GM18858 (cell line): Measurements from ENCODE around the gene FTSJ1.

Experiments
- ATAC-seq: cut with Tn5 transposase; IDR thresholded peaks from one replicate; pipeline ENCODE4 v1.9.1; 2021; ENCODE audit not compliant: unreplicated experiment

FTSJ1 gene

DNA sequence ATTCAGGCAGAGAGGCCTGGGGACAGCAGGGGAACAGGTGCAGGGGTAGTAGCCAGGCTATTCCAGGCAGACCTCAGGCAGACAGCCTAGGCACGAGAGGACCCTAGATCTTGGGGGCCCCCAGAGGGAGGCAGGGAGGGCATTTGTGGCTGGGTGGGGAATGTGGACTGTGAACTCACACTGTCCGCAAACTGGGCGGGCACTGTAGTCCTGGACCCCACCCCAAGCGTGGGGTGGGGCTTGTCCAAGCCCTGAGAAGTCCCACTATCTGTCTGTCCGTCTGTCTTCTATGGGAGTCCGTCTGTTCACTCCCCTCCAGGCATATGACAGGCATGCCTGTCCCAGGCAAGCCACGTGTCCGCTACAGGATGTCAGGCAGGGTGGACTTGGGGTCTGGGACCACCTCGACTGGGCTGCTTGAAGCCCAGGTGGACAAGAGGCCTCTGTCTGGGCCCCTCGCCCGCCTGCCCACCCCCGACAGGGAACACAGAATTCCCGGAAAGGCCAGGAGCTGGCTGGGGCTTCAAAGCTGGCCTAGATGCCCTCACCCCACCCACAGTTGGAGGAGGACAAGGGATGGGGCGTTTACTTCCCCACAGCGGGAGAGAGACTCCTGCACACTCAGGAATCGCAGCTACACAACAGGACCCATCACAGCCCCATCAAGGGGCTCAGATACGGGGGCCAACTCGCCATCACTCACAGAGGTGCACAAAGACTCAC is 5.7 kb upstream of the FTSJ1 start, which contains the start of gene SLC38A5:
SLC38A5 (minus strand) TSS at position 151 of the 723 bp plus-strand sequence. CDS start 2,336 bp downstream, outside the sequence.
- ATAC-seq, result no peak

- ATAC-seq, result no peak
Measured at GRCh38 chrX:48470833-48471118, 5.2 kb upstream of the FTSJ1 start.

- ATAC-seq, result no peak
Measured at GRCh38 chrX:48471504-48471903, 4.5 kb upstream of the FTSJ1 start.

DNA sequence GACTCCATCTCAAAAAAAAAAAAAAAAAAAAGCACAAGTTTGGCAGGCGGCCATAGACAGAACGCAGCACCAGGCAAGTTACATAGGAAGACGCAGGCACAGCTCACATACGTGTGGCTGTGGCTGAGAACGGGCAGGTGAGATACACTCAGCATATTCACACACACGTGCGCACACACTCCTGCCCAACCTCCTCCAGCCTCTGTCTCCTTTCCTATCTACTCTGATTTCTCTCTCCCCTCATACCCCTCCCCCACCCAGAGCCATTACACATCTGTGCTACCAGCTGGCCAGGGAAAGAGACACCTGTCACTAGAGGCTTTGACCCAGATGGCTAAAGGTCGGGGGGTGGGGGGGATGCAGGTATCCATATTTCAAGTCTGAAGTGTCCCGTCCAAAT is 3.8 kb upstream of the FTSJ1 start:
- no peak for ATAC-seq

DNA sequence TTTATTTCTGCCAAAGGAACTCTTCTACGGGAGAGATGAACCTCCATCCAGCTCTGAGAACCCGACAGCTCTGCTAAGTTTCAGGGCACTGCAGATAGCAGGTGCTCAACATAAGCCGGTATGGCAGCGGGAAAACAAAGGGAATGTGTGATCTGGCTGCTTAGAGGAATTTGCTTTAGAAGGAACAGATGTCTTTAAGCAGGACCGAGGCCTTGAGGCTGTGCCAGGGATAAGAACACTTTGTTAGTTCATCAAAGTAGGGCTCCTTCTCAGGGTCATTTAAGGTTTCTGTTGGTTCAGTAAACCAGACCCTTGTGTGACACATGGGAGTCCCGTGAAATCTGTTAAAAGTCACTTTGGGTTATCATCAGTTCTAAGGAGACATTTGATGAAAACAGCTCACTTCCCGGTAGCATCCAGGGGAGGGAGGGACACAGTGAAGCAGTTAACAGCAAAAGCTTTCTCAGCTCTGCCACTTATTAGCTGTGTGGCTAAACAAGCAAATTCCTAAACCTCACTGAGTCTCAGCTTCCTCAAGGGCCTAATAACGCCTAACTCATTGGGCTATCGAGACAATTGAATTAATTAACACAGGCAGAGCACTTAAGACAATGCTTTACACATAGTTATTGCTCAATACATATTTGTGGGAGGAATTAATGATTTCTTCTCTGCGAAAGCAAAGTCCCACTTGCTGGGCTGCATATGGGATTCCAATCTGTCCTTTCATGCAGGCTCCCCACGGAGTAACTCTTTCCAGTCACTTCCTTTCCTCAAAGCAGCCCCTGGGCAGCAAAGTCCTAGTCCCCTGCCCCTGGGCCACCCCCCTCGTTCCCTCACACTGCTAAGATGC is 2.9 kb upstream of the FTSJ1 start:
- ATAC-seq, result no peak

- ATAC-seq, result no peak
Measured at GRCh38 chrX:48473704-48473990, 2.4 kb upstream of the FTSJ1 start.

- ATAC-seq, result no peak
Measured at GRCh38 chrX:48474127-48474526, 1.9 kb upstream of the FTSJ1 start.

- no peak for ATAC-seq
Measured at GRCh38 chrX:48474581-48474980, 1.4 kb upstream of the FTSJ1 start.

DNA sequence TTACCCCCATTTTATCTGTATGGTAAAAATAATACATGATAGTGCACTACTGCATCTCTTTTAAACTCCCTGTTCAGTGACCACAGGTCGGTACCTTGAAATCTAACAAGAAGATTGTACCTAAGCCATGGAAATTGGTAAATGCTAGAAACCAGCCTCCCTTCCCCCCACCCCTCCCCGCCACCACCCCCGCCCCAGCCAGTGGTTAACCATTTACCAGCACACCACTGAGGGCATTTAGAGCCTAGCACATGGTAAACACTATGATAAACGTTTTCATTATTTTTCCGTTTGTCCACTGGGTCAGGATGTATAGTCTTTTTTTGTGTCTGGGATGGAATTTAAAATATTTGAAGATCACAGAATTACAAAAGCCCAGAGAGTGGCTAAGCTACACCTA is 703 bp upstream of the FTSJ1 start:
- ATAC-seq, result no peak

DNA sequence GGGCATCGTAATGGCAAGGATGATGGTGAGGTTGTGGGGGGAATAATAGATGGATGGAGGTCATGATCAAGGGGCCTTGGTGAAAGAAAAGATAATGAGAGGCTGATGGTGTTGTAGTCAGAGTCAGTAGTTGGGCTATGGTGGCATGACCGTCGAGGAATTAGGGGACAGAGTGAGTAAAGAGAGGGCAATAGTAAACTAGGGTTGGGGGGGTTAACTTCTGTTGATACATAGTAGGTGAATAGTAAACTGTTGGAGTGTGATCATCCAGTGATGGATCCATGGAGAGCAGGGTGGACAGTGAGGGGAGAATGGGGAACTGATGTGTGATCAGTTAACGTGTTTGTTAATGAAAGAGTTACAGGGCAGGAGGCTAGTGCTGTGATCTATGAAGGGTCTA is 920 bp downstream of the FTSJ1 start:
- no peak for ATAC-seq

DNA sequence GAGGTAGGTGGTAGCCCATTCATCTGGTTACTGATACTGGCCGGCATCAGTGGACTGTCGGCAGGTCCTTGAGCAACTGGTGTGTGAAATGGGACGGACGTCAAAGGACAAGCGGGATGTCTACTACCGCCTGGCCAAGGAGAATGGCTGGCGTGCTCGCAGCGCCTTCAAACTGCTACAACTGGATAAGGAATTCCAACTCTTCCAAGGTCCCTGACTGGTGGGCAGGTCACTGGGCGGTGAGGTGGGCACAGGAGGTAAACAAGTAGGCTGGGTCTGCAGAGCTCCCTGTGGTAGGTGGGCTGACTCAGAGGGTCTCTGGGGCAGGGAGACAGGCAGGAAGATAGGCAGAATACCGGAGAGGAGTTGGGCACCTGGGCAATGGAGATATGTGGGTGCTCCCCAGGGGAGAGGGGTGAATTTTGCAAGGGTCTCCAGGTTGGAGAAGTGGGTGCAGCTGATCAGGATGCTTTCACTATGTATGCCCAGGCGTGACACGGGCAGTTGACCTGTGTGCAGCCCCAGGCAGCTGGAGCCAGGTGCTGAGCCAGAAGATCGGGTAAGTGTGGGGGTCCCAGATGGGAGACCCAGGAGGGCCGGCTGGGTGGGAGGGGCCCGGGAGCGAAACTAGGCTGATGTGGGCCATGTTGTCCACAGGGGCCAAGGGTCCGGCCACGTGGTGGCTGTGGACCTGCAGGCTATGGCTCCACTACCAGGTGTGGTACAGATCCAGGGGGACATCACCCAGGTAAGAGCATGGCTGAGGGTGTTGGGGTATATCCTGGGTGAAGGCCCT is 2.2 kb downstream of the FTSJ1 start:
- no peak for ATAC-seq

GRCh38 chrX:48478806-48479205 is 2.8 kb downstream of the FTSJ1 start:
- no peak for ATAC-seq

DNA sequence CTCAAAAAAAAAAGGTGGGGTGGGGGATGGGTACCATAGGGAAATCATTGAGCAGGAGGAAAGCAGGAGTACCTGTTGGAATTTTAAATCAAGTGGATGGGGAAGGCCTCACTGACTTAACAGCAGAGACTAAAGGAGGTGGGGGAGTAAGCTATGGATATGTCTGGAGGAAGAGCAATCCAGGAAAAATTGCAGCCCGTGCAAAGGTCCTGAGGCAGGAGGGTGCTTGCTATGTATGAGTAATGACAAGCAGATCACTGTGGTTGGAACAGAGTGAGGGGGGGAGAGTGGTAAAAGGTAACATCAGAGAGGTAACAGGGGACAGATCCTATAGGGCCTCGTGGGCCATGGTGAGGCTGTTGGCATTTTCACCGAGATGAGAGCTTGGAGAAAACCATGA is 4.1 kb downstream of the FTSJ1 start:
- no peak for ATAC-seq

DNA sequence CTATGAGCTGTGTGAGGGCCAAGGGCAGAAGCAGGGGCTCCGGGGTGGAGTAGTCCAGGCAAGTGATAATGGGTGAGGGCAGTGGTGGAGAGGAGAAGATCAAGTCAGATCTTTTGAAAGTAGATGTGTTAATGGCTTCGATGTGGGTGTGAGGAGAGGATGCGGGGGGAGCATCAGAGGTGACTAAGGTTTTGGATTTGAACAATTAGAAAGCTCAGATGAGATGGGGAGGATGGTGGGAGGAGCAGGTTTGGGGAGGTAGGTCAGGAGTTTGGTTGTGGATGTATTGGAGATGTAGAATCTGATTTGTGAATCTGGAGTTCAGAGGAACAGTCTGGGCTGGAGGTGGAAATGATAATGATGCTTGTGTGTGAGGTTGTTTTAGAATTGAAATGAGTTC is 4.6 kb downstream of the FTSJ1 start:
- ATAC-seq, result no peak

- no peak for ATAC-seq
Measured at GRCh38 chrX:48482526-48482925, 6.5 kb downstream of the FTSJ1 start.

DNA sequence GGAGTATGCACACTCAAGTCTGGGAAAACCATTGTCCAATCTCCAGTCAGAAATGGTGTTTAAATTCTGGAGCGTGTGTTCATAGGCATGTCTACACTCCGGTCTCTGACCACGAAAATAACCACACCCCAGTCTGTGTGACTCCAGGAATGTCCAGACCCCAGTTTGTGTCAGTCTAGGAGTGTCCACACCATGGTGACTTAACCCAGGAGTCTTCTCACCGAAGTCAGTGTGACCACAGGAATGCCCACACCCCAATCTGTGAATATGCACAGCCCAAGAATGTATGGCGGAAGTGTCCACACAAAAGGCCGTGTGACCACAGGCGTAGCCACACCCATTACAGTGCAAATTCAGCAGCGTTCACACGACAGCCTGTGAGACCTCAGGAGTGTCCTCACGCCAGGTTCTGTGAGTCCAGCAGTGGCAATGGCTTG is 11.4 kb downstream of the FTSJ1 start:
- no peak for ATAC-seq

DNA sequence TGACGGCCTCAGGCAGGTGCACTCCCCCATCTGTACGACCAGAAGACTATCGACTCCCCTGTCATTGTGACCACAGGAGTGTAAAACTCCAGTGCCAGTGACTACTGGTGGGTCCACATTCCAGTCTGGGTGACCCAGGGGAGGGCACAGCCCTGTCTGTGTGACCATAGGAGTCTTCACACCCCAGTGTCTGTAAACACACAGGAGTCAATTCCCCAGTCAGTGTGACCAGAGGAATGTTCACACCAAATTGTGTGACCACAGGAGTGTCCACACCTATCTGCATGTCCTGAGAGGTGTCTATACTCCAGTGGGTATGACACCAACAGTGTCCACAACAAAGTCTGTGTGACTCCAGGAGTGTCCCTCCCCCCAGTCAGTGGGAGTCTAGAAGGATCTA is 12.0 kb downstream of the FTSJ1 start:
- ATAC-seq, result no peak

GRCh38 chrX:48489296-48489695 is 13.3 kb downstream of the FTSJ1 start:
- ATAC-seq, result no peak

DNA sequence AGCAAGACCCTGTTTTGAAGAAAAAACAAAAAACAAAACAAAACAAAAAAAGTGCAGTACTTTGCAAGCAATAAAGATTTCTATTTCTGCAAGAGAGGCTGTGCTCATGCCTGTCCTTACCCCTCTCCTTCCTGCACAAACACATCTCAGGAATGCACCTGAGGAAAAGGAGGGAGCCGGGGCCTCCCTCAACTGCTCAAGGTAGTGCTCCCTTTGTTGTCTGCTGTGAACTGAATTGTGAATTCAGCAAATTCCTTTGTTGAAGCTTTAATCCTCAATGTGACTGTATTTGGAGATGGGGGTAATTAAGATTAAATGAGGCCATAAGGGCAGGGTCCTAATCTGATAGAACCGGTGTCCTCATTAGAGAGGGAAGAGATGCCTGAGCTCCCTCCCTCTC is 13.9 kb downstream of the FTSJ1 start:
- ATAC-seq, result no peak

GRCh38 chrX:48490661-48491060 is 14.7 kb downstream of the FTSJ1 start:
- no peak for ATAC-seq

GRCh38 chrX:48491809-48492208 is 15.8 kb downstream of the FTSJ1 start:
- ATAC-seq, result no peak
